HepG2 (cell line): ENCODE measurements around the gene BLOC1S4. TPM values are rescaled to one million over a fixed set of nuclear protein-coding genes. Genes with fewer than 3 reads are reported as not detected.

Source experiments
- KAT7 ChIP-seq: IDR thresholded peaks from 2 replicates; pipeline ENCODE4 v1.6.1; 2018; ENCODE audit warnings: borderline replicate concordance, missing compliant biosample characterization
- KLF6 ChIP-seq: IDR thresholded peaks from 2 replicates; pipeline ENCODE4 v1.8.0; 2016; ENCODE audit warnings: missing biosample characterization, missing genetic modification reagents
- MEF2D ChIP-seq: sonication (generic); formaldehyde crosslinking; IDR thresholded peaks from 2 replicates; pipeline ENCODE4 v1.5.1; 2020; ENCODE audit warnings: mild to moderate bottlenecking, missing genetic modification reagents
- NCOR1 ChIP-seq: fragments of 200-600 bp; sonication (generic); IDR thresholded peaks from 2 replicates; pipeline ENCODE4 v1.7.0; 2017; ENCODE audit warnings: antibody characterized with exemption, low read length, borderline replicate concordance
- PHF5A ChIP-seq: IDR thresholded peaks from one replicate; pipeline ENCODE4 v1.6.1; 2018; ENCODE audit warnings: low read depth, missing genetic modification reagents; ENCODE audit not compliant: unreplicated experiment
- SNRNP70 ChIP-seq: fragments of 200-400 bp; formaldehyde crosslinking; IDR thresholded peaks from 2 replicates; pipeline ENCODE4 v1.6.1; 2017; ENCODE audit warnings: mild to moderate bottlenecking, low read depth, low read length, moderate library complexity
- TBX3 ChIP-seq: fragments of 450-650 bp; IDR thresholded peaks from 2 replicates; pipeline ENCODE4 v1.6.1; 2017; ENCODE audit warnings: antibody characterized with exemption, mild to moderate bottlenecking, inconsistent platforms, borderline replicate concordance
- THAP11 ChIP-seq: IDR thresholded peaks from 2 replicates; pipeline ENCODE4 v1.6.1; 2016; ENCODE audit warnings: missing biosample characterization, missing genetic modification reagents
- ZBTB33 ChIP-seq: sonication (generic); formaldehyde crosslinking; IDR thresholded peaks from 2 replicates; pipeline ENCODE4 v1.4.0; 2020; ENCODE audit warnings: missing genetic modification reagents
- ZFX ChIP-seq: sonication (generic); formaldehyde crosslinking; IDR thresholded peaks from 2 replicates; pipeline ENCODE4 v1.4.0; 2020; ENCODE audit warnings: mild to moderate bottlenecking, low read depth, missing genetic modification reagents, moderate library complexity
- ZMAT5 ChIP-seq: sonication (generic); formaldehyde crosslinking; IDR thresholded peaks from 2 replicates; pipeline ENCODE4 v1.5.0; 2020; ENCODE audit warnings: mild to moderate bottlenecking, low read depth, missing genetic modification reagents, borderline replicate concordance
- polyA plus RNA-seq, 8 experiments: library from polyadenylated mRNA; depleted of rRNA in 3 of 8; stranded (reverse) in 7 of 8; unstranded in 1 of 8; fragments of >200 nt; fragmentation: Illumina TruSeq in 4 of 8; extraction: Trizol in 4 of 8; gene quantifications; 2 replicates each; pipeline versions ENCODE4 v1.2.1 to v1.2.3, GENCODE V29; 2011 to 2016; ENCODE audit warnings: low read depth in 4 of 8, missing spikeins in 1 of 8, mixed read lengths in 1 of 8; ENCODE audit not compliant: insufficient read depth in 1 of 8
- total RNA-seq, 5 experiments: library from RNA; depleted of rRNA; stranded (reverse); fragments of >200 nt; fragmentation: Illumina TruSeq; extraction: Trizol; gene quantifications; 2 replicates each; pipeline ENCODE4 v1.2.3, GENCODE V29; 2016; ENCODE audit warnings: low read depth in 1 of 5
- TF ChIP-seq, protein P1 (sequence below): sonication (generic); formaldehyde crosslinking; IDR thresholded peaks from 2 replicates; pipeline ENCODE4 v1.4.0; 2020; ENCODE audit warnings: missing genetic modification reagents, borderline replicate concordance
- TF ChIP-seq, protein P2 (sequence below): sonication (generic); formaldehyde crosslinking; IDR thresholded peaks from 2 replicates; pipeline ENCODE4 v1.5.1; 2020; ENCODE audit warnings: mild to moderate bottlenecking, missing genetic modification reagents, moderate library complexity
- TF ChIP-seq, protein P3 (sequence below): sonication (generic); formaldehyde crosslinking; IDR thresholded peaks from 2 replicates; pipeline ENCODE4 v1.4.0; 2020; ENCODE audit warnings: mild to moderate bottlenecking, missing genetic modification reagents
- TF ChIP-seq, protein P4 (sequence below): sonication (generic); formaldehyde crosslinking; IDR thresholded peaks from 2 replicates; pipeline ENCODE4 v1.9.0; 2021; ENCODE audit warnings: missing genetic modification reagents, mild to moderate bottlenecking, borderline replicate concordance

BLOC1S4 gene
- total and polyA plus RNA-seq, 2 of the 13 experiments (the other 11 are each of a cell fraction or from before 2014, with no cell fraction given) = 15.5 to 20.9 TPM

GRCh38 chr4:6688879-6689505 lies 27.0 kb upstream of the BLOC1S4 start (continued):
- TF ChIP-seq MEF2D (CRISPR knock-in tag) = no peak
- TF ChIP-seq PHF5A (CRISPR knock-in tag) = no peak
- TF ChIP-seq, protein P1, sequence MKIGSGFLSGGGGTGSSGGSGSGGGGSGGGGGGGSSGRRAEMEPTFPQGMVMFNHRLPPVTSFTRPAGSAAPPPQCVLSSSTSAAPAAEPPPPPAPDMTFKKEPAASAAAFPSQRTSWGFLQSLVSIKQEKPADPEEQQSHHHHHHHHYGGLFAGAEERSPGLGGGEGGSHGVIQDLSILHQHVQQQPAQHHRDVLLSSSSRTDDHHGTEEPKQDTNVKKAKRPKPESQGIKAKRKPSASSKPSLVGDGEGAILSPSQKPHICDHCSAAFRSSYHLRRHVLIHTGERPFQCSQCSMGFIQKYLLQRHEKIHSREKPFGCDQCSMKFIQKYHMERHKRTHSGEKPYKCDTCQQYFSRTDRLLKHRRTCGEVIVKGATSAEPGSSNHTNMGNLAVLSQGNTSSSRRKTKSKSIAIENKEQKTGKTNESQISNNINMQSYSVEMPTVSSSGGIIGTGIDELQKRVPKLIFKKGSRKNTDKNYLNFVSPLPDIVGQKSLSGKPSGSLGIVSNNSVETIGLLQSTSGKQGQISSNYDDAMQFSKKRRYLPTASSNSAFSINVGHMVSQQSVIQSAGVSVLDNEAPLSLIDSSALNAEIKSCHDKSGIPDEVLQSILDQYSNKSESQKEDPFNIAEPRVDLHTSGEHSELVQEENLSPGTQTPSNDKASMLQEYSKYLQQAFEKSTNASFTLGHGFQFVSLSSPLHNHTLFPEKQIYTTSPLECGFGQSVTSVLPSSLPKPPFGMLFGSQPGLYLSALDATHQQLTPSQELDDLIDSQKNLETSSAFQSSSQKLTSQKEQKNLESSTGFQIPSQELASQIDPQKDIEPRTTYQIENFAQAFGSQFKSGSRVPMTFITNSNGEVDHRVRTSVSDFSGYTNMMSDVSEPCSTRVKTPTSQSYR (CRISPR knock-in tag) = no peak; the same call in 1 of the 2 replicates
- TF ChIP-seq ZMAT5 (CRISPR knock-in tag) = no peak
- no peak for TF ChIP-seq TBX3
- no peak for TF ChIP-seq ZBTB33 (CRISPR knock-in tag)
- TF ChIP-seq KAT7 (CRISPR knock-in tag) = no peak
- TF ChIP-seq, protein P2, sequence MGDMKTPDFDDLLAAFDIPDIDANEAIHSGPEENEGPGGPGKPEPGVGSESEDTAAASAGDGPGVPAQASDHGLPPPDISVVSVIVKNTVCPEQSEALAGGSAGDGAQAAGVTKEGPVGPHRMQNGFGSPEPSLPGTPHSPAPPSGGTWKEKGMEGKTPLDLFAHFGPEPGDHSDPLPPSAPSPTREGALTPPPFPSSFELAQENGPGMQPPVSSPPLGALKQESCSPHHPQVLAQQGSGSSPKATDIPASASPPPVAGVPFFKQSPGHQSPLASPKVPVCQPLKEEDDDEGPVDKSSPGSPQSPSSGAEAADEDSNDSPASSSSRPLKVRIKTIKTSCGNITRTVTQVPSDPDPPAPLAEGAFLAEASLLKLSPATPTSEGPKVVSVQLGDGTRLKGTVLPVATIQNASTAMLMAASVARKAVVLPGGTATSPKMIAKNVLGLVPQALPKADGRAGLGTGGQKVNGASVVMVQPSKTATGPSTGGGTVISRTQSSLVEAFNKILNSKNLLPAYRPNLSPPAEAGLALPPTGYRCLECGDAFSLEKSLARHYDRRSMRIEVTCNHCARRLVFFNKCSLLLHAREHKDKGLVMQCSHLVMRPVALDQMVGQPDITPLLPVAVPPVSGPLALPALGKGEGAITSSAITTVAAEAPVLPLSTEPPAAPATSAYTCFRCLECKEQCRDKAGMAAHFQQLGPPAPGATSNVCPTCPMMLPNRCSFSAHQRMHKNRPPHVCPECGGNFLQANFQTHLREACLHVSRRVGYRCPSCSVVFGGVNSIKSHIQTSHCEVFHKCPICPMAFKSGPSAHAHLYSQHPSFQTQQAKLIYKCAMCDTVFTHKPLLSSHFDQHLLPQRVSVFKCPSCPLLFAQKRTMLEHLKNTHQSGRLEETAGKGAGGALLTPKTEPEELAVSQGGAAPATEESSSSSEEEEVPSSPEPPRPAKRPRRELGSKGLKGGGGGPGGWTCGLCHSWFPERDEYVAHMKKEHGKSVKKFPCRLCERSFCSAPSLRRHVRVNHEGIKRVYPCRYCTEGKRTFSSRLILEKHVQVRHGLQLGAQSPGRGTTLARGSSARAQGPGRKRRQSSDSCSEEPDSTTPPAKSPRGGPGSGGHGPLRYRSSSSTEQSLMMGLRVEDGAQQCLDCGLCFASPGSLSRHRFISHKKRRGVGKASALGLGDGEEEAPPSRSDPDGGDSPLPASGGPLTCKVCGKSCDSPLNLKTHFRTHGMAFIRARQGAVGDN (CRISPR knock-in tag) = peak; percentile 76
- TF ChIP-seq NCOR1 = no peak
- TF ChIP-seq THAP11 (CRISPR knock-in tag) = no peak
- TF ChIP-seq ZFX (CRISPR knock-in tag) = 0 out of 2 replicates have a peak, but pooled peaks have one; percentile 2
- TF ChIP-seq, protein P3, sequence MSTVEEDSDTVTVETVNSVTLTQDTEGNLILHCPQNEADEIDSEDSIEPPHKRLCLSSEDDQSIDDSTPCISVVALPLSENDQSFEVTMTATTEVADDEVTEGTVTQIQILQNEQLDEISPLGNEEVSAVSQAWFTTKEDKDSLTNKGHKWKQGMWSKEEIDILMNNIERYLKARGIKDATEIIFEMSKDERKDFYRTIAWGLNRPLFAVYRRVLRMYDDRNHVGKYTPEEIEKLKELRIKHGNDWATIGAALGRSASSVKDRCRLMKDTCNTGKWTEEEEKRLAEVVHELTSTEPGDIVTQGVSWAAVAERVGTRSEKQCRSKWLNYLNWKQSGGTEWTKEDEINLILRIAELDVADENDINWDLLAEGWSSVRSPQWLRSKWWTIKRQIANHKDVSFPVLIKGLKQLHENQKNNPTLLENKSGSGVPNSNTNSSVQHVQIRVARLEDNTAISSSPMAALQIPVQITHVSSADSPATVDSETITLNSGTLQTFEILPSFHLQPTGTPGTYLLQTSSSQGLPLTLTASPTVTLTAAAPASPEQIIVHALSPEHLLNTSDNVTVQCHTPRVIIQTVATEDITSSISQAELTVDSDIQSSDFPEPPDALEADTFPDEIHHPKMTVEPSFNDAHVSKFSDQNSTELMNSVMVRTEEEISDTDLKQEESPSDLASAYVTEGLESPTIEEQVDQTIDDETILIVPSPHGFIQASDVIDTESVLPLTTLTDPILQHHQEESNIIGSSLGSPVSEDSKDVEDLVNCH = no peak
- TF ChIP-seq SNRNP70 = no peak
- TF ChIP-seq, protein P4, sequence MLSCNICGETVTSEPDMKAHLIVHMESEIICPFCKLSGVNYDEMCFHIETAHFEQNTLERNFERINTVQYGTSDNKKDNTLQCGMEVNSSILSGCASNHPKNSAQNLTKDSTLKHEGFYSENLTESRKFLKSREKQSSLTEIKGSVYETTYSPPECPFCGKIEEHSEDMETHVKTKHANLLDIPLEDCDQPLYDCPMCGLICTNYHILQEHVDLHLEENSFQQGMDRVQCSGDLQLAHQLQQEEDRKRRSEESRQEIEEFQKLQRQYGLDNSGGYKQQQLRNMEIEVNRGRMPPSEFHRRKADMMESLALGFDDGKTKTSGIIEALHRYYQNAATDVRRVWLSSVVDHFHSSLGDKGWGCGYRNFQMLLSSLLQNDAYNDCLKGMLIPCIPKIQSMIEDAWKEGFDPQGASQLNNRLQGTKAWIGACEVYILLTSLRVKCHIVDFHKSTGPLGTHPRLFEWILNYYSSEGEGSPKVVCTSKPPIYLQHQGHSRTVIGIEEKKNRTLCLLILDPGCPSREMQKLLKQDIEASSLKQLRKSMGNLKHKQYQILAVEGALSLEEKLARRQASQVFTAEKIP (CRISPR knock-in tag) = no peak
- no peak for TF ChIP-seq KLF6 (CRISPR knock-in tag)
